ENCODE data around the gene CHRNA4.

- TF ChIP-seq CTCF (IDR thresholded peaks at IDR 0.05 in 2 of 3, conservative IDR thresholded peaks at IDR 0.05 in 1 of 3; ENCODE audit: control insufficient read depth in 2 of 3, extremely low read depth in 1 of 3, insufficient read depth in 1 of 3, low read depth in 3 of 3, low read length in 3 of 3) = no peak
- no peak for TF ChIP-seq EZH2 (IDR thresholded peaks at IDR 0.05; ENCODE audit: borderline replicate concordance, control insufficient read depth, low read depth, low read length)
- no peak for TF ChIP-seq MAX (IDR thresholded peaks at IDR 0.05; ENCODE audit: low read depth, low read length)
- no peak for TF ChIP-seq ZNF622 (IDR thresholded peaks at IDR 0.05)
- TF ChIP-seq TCF12 (IDR thresholded peaks at IDR 0.05; ENCODE audit: low read depth, low read length) = no peak
- TF ChIP-seq E2F4 (IDR thresholded peaks at IDR 0.05; ENCODE audit: low read depth, low read length) = no peak
- TF ChIP-seq USF2 (IDR thresholded peaks at IDR 0.05; ENCODE audit: borderline replicate concordance, low read depth, low read length) = no peak
Observed at GRCh38 chr20:63401384-63402110, 40.4 kb upstream of the CHRNA4 start.
